NCI-H460 (cell line): Measurements from ENCODE around the gene PSMB7. TPM values are rescaled to one million over a fixed set of nuclear protein-coding genes. Genes with fewer than 3 reads are reported as not detected.
"Not testable (repeated sequence)": the region's sequence is repeated elsewhere in the genome, so short reads cannot be mapped to it uniquely, and the experiment has no call there.

ENCODE experiments used
- DNase-seq: peaks from one replicate; pipeline ENCODE4 v3.0.0-alpha.2; 2016; ENCODE audit warnings: low read depth; ENCODE audit errors: extremely low read depth
- total RNA-seq: library from RNA; depleted of rRNA; stranded (reverse); fragments of >200 nt; shearing (Covaris generic); gene quantifications from 2 replicates; pipeline ENCODE4 v1.2.3, GENCODE V29; 2014

The PSMB7 gene
- total RNA-seq, 1 experiment from 2014 or later, result 379 TPM

DNA sequence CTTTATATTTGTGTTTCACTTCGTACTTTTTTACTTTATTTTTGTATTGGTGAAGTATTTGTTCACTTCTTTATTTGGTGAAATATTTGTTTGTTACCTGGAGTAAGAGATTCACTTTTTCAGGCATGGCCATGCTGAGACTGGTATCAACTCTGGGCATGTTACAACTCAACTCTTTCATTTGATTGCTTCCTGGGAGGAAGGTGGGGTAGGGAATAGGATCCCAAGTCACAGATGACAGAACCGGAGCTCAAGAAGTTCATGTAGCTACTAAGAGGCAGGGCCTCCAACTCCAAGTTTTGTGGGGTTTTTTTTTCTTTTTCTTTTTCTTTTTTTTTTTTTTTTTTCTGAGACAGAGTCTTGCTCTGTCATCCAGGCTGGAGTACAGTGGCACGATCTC lies 28.9 kb upstream of the PSMB7 start:
- no peak for DNase-seq

DNA sequence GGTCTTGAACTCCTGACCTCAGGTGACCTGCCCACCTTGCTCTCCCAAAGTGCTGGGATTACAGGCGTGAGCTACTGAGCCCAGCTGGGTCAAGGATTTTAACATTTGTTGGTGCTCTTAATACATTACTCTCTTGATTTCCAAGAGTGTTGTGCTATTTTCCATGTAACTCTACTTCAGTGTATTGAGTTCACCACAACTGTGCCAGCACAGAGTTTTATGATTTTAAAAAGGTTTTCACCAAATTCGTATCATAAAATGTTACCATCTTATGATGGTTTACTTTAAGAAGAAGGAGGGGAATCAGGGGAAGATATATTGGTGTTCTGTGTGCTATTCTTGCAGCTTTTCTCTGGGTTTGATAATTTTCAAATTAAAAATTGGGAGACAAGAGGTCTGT lies 28.4 kb upstream of the PSMB7 start:
- no peak for DNase-seq

DNA sequence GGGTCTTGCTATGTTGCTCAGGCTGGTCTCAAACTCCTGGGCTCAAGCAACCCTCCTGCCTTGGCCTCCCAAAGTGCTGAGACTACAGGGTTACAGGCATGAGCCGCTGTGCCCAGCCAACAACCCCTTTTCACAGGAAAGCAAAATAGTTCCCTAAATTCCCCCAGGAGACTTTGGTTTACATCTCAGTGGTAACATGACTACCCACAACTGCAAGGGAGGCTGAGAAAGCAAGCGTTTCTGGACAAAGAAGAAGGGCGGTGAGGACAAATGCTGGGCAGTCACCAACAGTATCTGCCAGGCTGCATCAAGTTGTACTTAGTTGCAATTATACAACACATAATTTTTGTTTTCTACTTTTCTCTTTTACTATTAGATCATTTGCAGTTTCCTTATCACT lies 27.6 kb upstream of the PSMB7 start:
- DNase-seq, result no peak

DNA sequence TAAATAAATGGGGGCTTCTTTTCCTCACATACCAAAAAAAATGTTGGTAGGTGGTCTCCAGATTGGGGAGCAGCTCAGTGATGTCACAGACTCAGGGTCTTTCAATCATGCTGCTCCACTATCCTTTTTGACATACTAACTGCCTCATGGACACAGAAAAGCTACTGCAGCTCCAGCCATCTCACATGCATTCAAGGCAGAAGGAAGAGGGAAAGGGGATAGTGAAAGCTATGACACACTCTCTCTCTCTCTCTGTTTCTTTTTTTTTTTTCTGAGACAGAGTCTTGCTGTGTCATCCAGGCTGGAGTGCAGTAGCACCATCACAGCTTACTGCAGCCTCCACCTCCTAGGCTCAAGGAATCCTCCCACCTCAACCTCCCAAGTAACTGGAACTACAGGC lies 27.1 kb upstream of the PSMB7 start:
- DNase-seq, result no peak

DNA sequence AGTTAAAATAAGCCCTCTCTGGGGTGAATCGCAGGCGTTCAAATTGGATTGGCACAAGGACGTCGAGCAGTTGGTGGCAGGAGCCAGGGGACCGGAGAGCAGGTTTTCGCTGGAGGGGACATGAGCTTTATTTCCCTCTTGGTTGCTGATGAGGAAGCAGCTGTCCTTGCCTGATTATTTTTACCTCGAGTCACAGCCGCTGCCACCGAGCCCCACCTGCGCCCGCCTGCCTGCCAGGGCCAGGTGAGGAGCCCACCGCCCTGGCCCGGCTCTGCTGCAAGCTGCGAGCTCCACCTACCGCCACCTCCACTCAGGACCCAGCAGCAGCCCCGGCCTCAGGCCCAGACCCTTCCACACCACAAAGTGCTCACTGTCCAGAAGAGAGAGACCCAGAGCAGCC lies 26.0 kb upstream of the PSMB7 start:
- no peak for DNase-seq

DNA sequence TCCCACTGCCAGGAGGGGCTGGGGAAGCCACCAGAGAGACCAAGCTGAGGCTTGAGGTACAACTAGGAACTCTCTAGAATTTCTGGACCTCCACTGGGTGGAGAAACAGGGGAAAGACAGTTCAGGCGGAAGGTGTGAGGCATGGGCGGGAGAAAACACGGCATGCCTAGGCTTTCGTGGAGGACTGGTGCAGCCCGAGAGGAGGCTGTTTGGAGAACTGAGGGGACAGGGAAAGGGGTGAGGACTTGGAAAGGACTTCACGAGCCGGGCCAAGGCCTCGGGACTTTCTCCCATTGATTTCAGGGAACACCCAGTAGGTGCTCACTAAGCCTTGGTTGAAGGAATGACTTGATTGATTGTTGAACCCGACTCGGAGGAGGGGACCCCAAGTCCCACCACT lies 25.5 kb upstream of the PSMB7 start:
- no peak for DNase-seq

DNA sequence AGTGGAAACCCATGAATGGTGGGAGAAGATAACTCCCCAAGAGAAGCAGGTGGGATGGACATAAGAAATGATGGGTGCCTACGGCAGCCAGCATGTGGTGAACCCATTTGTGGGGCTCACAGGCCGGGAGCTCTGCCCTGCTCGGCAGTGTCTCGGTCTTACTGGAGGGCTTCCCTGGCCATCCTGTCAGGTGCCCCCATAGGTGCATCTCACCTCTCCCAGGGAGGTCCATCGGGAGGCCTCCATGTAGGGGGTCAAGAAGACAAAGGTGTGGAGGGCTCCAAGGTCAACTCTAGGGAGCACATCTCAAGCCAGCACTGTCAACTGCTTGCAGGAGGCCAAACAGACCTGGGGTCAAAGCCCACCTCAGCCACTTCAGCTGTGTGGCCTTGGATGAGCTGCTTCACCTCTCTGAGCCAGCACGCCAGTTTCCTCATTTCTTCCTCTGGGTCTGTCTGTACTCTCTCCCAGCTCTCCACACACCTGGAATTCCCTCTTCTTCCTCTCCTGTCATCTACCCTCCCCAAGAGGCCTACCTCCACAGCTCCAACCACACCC lies 24.5 kb upstream of the PSMB7 start:
- no peak for DNase-seq

DNA sequence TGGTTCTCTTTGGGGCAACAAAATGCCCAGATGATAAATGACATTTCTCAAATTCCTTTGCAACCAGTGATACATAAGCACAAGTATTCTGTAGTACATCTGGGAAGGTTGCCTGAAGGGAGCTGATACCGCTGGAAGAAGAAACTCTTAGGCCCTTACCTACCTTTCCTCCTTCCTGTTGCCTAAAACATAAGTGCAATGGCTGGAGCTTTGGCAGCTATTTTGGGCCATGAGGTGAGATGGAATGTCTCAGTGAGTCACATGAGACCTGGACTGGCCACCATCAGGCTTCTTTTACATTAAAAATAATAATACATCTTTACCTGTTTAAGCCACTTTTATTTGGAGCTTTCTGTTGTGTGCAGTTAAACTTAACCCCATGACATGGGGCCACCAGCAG lies 23.8 kb upstream of the PSMB7 start:
- no peak for DNase-seq

DNA sequence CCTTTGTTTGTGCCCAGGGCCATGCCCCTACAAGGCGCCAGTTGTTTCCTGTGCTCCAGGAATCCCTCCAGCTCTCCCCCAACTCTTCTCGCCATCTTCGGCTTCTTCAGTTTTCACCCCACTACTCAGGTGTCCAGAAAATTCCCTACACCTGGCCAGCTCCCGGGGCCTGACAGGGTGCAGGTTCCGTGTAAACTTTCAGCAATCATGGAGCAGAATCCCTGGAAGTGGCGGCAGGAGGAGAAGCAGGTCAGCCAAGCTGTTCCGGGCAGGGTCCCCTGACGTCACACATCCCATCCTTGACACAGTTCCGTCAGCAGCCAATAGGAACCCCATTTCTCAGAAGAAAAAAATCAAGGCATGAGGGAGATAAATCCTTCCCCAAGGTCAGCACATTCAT lies 22.8 kb upstream of the PSMB7 start:
- no peak for DNase-seq

DNA sequence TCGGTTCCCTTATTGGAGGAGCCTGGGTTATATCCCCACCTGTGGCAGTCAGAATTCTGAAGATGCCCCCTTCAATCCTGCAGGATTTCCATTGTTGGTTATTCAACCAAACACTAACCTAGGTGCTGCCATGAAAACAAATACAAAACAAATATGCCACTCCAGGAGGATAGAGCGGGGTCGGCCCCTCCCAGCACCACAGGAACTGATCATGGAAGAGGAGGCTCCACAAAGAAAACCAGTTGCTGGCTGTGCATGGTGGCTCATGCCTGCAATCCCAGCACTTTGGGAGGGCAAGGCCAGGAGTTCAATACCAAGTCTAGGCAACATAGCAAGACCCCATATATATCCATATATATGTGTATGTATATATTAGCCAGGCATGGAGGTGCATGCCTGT lies 21.8 kb upstream of the PSMB7 start:
- DNase-seq, result no peak

DNA sequence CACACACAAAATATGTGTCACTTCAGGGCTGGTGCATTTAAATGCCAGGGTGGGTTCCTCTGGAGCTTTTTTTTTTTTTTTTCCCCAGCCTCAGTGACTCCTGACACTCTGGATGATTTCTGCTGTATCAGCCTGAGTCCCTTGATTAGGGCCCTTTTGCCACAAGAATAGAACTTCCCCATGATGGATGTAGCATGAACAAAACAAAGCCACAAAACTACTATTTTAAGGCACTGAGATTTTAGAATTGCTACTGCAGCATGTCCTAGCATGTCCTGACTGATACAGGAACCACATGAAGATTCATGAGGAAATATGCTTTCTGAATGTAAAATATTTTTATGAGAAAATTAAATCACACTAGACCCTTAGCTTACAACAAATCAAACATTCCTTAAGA lies 21.1 kb upstream of the PSMB7 start:
- DNase-seq, result no peak

DNA sequence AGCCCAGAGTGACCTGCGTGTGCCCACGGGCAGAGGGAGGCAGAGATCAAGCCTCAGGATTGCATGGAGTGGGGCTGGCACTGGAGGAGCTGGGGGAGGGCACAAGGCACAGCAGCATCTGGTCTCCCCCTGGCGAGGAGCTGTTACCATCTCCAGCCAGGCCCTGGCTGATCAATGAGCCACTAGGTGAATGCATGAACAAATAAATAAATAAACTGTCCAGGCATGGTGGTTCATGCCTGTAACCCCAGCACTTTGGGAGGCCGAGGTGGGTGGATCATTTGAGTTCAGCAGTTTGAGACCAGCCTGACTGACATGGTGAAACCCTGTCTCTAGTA lies 14.3 kb upstream of the PSMB7 start:
- DNase-seq, result no peak

DNA sequence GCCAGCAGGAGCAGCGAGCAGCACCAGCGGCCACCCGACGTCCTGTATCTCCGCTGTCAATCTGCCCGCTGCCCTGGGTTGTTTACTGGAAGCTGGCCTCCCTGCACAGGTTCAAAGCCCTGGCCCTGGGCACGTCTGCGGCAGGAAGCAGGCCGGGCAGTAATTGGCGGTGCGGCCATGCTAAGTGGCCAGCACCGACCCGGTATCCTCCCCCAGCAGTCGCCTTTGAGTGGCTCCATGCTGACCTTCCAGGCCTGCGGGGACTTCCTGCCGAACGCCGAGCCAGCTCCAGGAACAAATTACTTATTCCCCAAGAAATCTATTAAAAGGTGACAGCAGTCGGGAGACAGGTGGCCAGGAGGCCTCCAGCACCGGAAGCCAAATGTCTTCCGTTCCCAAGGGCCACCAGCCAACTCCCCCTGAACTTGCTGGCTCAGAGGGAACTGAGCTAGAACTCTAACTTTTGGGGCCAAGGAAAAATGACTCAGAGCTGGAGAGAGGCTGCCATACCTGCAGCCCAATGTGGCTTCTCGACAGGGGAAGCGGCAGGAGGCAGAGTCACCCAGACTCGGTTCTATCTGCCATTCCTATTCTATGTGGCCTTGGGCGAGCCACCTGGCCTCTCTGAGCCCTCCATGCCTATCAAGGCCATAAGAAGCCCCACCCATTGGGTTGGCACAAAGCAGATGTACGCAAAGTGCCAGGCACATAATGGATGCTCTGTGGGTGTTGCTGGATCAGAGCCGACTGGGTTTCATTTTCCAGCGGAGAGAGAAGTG lies 13.7 kb upstream of the PSMB7 start:
- DNase-seq, result no peak

DNA sequence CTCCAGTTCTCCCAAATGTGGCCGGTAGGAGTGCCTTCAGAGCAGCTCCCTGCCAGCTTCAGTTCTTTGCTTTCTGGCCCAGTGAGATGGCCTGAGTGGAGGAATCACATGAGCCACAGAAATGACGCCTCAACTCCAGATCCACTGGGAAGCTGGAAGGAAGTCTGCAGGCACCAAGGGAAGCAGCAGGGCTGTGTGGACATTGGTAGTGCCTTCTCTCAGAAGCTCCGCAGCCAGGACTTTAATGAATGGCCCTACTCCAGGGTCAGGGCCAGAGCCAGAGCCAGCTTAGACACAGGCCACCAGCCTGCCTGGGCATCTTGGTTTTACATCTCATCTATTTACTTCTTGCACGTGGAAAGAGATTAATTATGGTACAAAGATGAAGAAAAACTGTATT lies 12.0 kb upstream of the PSMB7 start:
- DNase-seq, result no peak

DNA sequence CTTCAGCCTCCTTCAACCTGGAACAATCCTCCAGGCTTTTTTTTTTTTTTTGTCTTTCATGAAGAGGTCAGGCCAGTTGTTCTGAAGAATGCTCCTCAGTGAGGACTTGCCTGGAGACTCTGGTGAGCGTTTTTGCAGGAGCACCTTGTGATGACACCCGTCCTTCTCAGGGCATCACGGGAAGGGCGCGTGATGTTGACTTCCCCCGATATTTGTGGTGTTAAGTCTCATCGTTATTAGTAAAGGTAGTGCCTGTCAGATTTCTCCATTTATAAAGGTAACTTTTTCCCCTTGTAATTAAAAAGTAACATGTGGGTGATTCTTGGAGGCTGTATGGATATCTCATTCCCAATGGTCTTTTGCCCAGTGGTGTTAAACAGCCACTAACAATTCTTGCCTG lies 11.1 kb upstream of the PSMB7 start:
- no peak for DNase-seq

DNA sequence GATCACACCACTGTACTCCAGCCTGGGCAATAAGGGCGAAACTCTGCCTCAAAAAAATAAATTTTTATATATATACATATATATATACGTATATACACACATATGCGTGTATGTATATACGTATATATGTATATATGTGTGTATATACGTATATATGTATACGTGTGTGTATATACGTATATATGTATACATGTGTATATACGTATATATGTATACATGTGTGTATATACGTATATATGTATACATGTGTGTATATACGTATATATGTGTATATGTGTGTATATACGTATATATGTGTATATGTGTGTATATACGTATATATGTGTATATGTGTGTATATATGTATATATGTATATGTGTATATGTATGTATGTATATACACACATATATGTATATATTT lies 10.5 kb upstream of the PSMB7 start:
- DNase-seq, result not testable (repeated sequence)

DNA sequence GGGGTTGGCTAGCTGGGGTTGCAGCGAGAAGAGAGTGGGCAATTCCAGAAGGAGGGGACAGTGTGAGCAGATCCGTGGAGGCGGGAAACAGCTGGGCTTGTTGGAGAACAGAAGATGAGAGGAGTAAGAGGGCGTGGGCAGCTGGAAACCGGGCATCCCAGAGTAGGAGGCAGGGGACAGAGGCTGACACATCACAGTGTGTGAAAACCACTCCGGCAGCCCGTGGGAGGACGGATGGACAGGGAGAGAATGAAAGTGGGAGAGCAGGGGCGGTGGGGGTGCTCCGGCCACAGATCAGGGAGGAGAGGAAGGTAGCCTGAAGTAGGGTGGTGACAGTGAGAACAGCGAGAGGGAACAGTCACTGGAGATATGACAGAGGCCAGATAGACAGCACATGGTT lies 8.3 kb upstream of the PSMB7 start:
- DNase-seq, result no peak

DNA sequence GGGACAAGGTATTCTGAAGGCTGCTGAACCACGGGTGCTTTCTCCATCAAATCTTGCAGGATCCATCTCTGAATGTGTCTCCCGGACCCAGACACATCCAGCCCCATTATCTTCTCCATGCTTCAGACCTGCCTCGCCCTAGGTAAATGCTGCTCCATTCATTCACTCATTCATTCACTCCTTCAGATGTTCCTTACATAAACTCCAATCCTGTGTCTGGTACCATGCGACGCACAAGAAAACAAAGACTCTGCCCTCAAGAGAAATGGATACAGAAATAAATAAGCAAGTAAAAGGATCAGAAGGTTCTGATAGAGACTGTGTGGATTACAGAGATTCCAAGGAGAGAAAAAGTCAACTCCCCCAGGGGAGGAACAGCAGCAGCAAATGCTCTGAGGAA lies 7.9 kb upstream of the PSMB7 start:
- no peak for DNase-seq

DNA sequence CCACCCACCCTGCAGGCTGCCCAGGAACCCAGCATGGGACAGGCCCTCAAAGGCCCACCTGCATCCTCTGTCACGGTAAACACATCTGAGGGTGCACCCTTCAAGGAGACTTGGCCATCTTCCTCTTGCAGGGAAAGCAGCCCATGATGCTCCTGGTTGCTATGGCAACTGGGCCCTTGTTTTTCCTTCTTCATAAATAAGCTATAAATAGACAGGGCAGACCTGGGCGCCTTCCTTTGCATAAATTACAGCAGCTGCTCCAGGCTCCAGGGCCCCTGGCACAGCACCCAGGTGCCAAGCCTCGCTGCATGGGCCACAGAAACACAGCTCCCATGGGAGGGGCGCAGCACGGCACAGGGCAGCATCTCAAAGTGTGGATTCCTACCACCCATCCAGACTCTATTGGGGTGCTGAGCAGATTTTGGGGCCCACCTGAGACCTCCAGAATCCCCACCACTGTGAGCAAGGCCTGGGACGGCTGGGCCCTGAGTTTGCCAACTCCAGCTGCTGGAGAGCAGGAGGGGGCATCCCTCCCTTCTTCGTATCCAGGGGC lies 5.8 kb upstream of the PSMB7 start:
- no peak for DNase-seq

DNA sequence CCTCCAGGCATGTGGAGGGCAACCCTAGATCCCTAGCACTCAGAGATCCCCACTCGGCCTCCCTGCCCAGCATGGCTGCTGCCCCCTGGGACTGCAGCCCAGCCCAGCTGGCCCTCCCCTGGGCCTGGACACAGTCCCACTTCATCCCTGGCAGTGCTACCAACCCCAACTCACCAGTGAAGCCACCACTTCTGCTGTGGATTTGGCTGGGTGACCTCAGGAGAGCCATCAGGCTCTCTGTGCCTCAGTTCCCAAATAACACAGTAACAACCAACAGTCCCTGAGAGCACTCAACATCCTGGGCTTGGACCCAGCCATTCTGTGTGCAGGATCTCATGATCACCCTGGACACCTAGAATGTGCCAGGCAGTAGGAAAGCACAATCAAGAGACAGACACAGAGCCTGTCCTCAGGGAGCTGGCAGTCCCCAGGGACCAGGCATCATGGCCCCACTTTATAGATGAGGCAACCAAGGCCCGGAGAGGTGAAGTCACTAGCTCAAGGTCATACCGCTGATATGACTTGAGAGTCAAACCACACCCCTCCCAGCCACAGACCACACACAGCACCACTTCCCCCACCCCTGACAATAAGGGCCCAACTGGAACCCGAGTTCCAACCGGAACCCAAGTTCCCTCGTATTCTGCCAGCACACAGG lies 4.7 kb upstream of the PSMB7 start:
- DNase-seq, result no peak

DNA sequence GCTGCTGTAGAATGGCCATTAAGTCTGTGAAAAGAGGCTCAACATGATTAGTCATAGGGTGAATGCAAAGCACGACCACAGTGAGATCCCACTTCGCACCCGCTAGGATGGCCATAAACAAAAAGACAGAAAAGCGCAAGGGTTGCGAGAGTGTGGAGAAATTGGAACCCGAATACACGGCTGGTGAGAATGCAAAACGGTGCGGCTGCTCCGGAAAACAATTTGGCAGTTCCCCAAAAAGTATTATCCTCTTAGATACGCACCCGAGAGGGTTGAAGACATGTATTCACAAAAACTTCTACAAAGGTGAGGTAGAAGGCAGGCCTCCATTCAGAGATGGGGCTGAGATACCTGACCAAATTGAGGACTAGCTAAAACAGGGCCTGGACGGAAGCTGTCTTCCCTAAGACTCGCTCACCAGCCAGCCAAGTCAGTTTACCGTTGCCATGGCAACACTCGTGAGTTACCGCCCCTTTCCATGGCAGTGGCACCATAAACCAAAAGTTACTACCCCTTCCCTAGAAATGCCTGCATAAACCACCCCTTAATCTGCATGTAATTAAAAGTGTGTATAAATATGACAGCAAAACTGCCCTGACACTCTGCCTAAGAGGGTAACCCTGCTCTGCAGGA lies 726 bp upstream of the PSMB7 start:
- DNase-seq, result no peak

DNA sequence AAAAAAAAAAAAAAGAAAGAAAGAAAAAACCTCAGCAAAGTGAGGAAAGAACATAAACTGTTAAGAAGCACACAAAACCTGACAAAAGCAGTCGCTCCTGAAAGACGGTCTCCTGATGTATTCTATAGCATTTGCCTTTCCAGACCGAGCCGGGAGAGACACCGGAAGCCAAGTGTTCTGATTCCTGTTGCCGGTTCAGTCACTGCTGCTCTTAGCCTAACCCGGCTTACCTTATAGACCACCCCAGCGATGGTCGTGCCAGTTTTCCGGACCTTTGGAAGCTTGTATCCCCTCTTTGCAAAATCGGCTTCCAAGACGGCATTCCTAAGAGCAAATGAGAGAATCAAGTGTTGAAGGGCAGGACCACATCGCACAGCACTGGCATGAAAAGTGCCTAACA lies 630 bp downstream of the PSMB7 start:
- no peak for DNase-seq
